Coronary artery (tissue), 2 donors: Measurements from ENCODE around the gene KIAA1328.

Experiments
- DNase-seq: peaks from one replicate; pipeline ENCODE4 v3.0.0-alpha.2; 2017; ENCODE audit warnings: low spot score
- H3K27ac ChIP-seq, 2 donors: fragments of 200-600 bp; sonication (generic); one replicate each; pipeline ENCODE4 v1.5.1; 2016 to 2019
- H3K4me3 ChIP-seq: fragments of 200-600 bp; sonication (generic); 2 replicates; pipeline ENCODE4 v1.5.1; 2016; ENCODE audit warnings: mild to moderate bottlenecking, moderate library complexity
- TF ChIP-seq, protein P1 (sequence below): fragments of 200-600 bp; sonication (generic); IDR thresholded peaks from one replicate; pipeline ENCODE4 v1.5.1; 2019; ENCODE audit warnings: antibody characterized with exemption

The KIAA1328 gene

DNA sequence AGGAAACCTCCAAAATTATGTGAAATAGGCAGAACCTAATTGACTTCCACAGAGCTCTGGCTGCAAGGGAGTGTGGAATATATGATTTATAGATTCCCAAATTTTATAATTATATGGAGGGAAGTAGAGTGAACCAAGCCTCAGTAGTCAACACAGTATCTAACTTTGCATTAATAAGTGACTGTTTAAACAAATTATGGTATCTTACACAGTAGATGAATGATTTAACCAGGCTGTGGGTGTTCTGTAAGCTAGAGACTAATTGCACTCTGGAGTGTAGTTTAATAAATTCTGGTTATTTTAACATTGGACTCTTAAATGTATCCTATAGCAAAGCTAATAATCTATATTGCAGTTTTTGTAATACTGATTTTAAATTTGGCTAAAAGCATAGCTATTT is 183.5 kb downstream of the KIAA1328 start:
- no peak for DNase-seq
- TF ChIP-seq, protein P1, sequence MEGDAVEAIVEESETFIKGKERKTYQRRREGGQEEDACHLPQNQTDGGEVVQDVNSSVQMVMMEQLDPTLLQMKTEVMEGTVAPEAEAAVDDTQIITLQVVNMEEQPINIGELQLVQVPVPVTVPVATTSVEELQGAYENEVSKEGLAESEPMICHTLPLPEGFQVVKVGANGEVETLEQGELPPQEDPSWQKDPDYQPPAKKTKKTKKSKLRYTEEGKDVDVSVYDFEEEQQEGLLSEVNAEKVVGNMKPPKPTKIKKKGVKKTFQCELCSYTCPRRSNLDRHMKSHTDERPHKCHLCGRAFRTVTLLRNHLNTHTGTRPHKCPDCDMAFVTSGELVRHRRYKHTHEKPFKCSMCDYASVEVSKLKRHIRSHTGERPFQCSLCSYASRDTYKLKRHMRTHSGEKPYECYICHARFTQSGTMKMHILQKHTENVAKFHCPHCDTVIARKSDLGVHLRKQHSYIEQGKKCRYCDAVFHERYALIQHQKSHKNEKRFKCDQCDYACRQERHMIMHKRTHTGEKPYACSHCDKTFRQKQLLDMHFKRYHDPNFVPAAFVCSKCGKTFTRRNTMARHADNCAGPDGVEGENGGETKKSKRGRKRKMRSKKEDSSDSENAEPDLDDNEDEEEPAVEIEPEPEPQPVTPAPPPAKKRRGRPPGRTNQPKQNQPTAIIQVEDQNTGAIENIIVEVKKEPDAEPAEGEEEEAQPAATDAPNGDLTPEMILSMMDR = no peak
- no peak overlapping the region for H3K4me3 ChIP-seq
- H3K27ac ChIP-seq = no peak overlapping the region

DNA sequence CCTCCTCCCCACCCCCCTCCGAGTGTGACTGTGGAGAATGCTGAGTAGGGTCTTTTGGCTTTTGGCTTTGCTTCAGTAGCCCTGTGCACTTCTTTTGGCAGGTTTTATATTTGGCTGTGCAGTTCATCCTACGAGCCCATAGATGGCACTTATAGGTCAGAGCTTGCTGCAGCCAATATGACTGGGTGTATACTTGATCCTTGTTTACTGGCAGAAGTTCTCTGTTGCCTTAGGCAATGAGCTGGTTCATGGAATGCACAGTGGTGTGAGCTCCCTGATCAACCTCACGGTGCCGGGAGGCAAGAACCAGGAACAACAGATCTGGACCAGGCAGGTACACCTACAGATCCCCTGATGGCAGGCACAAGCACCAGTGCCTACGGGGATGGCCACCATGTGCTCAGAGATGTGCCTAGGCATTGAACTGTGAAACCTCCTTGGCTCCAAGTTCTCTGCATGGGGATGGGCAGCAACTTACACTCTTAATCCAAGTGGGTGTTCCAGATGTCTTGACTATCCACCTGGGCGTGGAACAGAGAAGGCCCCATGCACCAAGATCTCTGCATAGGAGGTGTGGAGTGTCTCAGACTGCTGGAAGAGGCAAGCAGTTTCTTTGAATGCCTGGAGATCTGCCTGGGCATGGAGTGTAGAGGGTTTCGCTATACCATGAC is 190.4 kb downstream of the KIAA1328 start:
- no peak overlapping the region for H3K4me3 ChIP-seq
- no peak for DNase-seq
- no peak overlapping the region for H3K27ac ChIP-seq
- TF ChIP-seq, protein P1 = no peak

GRCh38 chr18:37033419-37033818 is 204.5 kb downstream of the KIAA1328 start:
- Histone ChIP-seq H3K4me3 (no peak overlapping the region), H3K27ac (no peak overlapping the region)
- TF ChIP-seq, protein P1 = no peak
- no peak for DNase-seq

DNA sequence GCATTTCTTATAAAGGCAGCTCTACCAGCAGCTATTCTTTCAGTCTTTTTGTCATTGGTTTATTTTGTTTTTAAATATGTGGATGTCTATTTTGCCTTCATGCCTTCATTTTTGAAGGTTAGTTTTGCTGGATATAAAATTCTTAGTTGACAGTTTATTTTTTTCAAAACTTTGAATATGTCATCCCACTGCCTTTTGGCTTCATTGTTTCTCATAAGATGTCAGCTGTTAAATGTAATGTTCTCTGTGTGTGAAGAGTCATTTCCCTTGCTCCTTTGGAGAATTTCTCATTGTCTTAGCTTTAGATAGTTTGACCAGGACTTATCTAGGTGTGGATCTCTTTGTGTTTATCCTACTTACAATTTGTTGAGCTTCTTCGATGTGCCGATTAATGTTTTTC is 213.5 kb downstream of the KIAA1328 start:
- Histone ChIP-seq H3K4me3 (no peak overlapping the region), H3K27ac (no peak overlapping the region)
- TF ChIP-seq, protein P1 = no peak
- DNase-seq = no peak

DNA sequence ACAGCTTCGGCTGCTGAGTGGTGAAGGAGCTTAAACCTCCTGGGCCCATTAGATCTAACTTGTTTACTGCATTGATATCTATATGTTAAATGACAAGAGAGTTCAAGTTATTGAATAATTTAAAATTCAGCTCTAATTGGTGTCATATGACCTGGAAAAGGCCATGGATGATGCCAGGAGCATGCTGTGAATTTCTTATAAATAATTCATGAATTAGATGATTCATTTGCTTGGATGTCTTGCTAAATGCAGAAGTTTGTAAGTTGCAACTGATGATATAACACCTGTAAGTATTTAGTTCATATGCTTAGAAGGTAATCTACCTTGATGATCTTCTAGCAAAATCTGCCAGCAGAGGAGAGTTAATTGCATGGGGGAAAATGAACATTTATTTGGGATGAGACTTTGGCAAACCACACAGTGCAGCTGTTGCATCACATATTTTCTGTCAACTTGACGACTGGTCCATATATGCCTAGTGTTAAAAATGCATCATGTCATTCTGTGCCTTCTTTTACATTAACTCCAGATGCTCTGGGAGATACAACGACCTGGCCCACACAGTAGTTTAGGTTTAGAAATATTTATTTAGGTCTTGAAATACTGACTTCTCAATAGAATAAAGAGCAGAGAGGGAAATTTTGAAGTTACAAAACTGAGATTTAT is 226.3 kb downstream of the KIAA1328 start:
- H3K27ac ChIP-seq = no peak overlapping the region
- no peak for DNase-seq
- TF ChIP-seq, protein P1 = no peak
- H3K4me3 ChIP-seq = no peak overlapping the region

DNA sequence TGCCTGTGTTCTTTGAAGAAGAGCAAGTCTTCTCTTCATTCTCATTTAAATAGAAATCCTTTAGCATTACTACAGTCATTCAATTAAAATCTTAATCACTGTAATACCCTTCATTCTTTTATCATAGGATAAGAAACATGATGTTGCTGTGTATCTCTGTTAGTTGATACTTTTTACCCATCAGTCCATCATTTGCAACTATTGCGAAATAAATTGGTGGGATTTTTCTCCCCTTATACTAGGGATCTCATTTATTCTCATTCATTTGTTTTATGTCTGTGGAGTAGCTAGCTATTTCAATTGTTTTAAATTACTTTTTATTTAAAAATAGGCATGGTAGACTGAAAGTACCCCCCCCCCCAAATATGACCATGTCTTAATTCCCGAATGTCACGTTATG is 235.3 kb downstream of the KIAA1328 start:
- H3K27ac ChIP-seq = no peak overlapping the region
- DNase-seq = no peak
- TF ChIP-seq, protein P1 = no peak
- H3K4me3 ChIP-seq = no peak overlapping the region

- TF ChIP-seq, protein P1 = no peak
- no peak for DNase-seq
- Histone ChIP-seq H3K27ac (no peak overlapping the region), H3K4me3 (no peak overlapping the region)
These were observed 236.3 kb downstream of the KIAA1328 start for GRCh38 chr18:37065254-37065653.
